ES-I3 (cell line): ENCODE data around the gene BCAR3.

Experiments used
- H3K36me3 ChIP-seq: 2 replicates; pipeline ENCODE4 v1.6.1; 2013; ENCODE audit warnings: mild to moderate bottlenecking, low read length, control low read depth, moderate library complexity; ENCODE audit not compliant: insufficient read depth
- H3K4me1 ChIP-seq: 2 replicates; pipeline ENCODE4 v1.6.1; 2013; ENCODE audit warnings: mild to moderate bottlenecking, control low read depth, low read length; ENCODE audit not compliant: insufficient read depth
- H3K9ac ChIP-seq: 2 replicates; pipeline ENCODE4 v1.6.1; 2013; ENCODE audit warnings: low read depth, mild to moderate bottlenecking, low read length, moderate library complexity
- H3K9me3 ChIP-seq: 2 replicates; pipeline ENCODE4 v1.6.1; 2013; ENCODE audit warnings: mild to moderate bottlenecking, low read length, moderate library complexity; ENCODE audit not compliant: control insufficient read depth, insufficient read depth

Gene BCAR3

DNA sequence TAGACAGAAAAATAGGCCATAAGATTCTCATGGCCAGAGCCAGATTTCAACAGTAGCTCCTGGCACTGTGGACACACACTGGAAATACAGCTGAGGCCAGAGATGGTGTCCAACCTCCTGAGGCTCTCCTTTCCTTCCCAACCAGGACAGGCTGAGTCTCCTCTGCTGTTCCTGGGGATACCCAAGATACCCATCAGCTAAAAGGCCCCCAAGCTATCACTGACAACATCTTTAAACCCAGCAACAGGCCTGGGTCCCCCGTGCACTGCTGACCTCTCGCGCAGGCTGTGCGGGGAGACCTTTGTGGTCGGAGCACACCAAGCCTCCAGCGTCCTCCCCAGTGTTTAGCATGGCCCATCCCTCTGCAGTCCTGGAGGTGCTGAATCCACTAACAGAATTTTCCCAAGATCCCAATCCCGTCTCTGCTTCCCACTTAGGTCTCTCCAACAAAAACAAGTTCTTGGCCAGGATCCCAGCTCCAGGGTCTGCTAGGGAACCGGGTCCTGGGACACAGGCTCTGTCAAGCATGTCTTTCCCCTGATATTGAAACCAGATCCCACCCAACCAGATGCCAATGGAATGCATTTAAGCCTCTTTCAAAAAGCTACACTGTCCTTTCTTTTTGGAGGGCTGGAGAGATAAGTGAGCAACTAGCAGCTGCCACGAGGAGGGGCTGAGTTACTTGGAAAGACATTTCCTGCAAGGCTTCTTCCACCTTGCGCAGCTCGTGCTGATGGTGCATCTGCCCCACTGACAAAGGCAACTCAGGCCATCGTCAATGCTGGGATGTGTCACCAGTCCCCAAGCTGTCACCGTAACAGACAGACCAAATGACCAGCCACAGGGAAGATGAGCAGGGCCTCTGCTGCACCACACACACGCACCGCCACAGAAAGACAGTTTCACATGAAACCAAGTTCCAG lies 73.2 kb downstream of the BCAR3 start:
- H3K9ac ChIP-seq, result no peak overlapping the region
- no peaks in the 10 kb centered on the region for H3K9me3 ChIP-seq
- H3K36me3 ChIP-seq, result no peaks in the 10 kb centered on the region; the same call in 1 of the 2 replicates
- peaks cover 8% of the 10 kb centered on the region for H3K4me1 ChIP-seq

DNA sequence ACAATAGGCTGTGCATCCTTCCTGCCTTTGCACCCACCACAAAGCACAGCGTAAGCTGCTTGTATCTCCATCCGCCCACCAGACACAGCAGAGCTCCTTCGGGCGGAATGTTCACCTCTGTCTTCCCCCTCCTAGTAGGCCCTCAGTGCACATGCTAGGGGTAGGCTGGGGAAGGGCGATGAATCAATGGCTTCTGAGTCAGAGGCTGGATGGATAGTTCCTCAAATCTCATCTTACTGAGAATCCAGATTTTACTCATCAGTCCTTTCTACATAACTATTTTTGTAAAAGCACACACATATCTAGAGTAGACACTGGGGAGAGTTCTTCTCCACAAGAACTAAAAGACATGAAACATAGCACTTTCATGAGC lies 73.8 kb downstream of the BCAR3 start:
- Histone ChIP-seq H3K36me3 (no peaks in the 10 kb centered on the region; the same call in 1 of the 2 replicates), H3K9ac (no peak overlapping the region), H3K9me3 (no peaks in the 10 kb centered on the region), H3K4me1 (peaks cover 3% of the 10 kb centered on the region; the same call in 1 of the 2 replicates)

DNA sequence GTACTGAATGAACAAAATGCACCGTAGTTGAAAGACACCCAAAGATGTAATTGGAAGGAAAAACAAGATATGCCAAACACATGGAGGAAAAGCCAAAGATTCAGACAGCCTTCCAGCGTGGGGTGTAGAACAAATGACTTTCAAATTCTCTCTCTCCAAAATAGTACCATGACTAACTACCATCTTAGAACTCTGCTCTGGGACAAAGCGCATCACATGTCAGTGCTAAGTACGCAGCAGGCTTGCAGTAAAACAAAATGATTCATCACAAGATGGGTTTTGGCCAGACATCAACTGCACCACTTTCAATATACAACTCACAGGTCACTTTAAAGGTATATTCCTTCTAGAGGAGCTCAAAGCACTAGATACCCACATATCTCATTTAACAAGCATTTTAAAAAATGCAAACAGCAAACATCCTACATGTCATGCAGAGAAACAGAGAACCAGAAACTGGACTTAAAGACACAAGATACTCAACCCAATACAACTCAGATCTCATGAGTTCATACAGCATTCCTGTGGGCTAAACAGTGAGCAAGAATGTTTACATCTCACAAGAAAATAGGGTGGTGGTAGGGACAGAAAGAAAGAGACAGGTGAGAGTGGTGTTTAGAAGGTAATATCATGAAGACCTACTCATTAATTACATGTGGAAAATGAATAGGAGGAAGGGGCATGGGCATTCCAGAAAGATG lies 75.7 kb downstream of the BCAR3 start:
- no peak overlapping the region for H3K9ac ChIP-seq
- peaks cover 3% of the 10 kb centered on the region; the same call in 1 of the 2 replicates for H3K4me1 ChIP-seq
- H3K36me3 ChIP-seq, result no peaks in the 10 kb centered on the region; the same call in 1 of the 2 replicates
- H3K9me3 ChIP-seq, result no peaks in the 10 kb centered on the region

GRCh38 chr1:93605026-93605568 lies 76.5 kb downstream of the BCAR3 start:
- peaks cover 3% of the 10 kb centered on the region; the same call in 1 of the 2 replicates for H3K4me1 ChIP-seq
- no peaks in the 10 kb centered on the region; the same call in 1 of the 2 replicates for H3K36me3 ChIP-seq
- H3K9me3 ChIP-seq, result no peaks in the 10 kb centered on the region
- no peak overlapping the region for H3K9ac ChIP-seq

- Histone ChIP-seq H3K9ac (no peak overlapping the region), H3K36me3 (no peaks in the 10 kb centered on the region; the same call in 1 of the 2 replicates), H3K9me3 (no peaks in the 10 kb centered on the region), H3K4me1 (0 out of 2 replicates have a peak, but pooled peaks cover 3% of the 10 kb centered on the region)
Measured at GRCh38 chr1:93604411-93604810, 77.2 kb downstream of the BCAR3 start.

DNA sequence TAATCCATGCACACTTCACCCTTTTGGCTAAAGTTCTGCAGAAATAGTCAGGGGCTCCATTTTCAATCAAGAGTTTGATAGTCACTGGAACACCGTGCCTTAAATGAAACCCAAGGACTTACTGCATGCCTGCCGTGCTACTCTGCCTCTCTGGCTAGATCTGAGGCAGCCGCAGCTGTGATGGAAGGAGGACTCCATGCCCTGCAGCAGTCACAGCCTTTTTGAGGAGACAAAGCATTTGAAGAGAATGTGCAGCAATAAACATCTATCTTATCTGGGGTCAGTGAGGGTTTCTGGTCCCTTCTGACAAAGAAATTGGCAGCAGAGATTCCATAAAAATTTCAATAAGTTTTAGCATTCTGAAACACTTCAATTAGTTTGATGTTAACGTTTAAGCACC lies 78.0 kb downstream of the BCAR3 start:
- Histone ChIP-seq H3K4me1 (no peaks in the 10 kb centered on the region), H3K9ac (no peak overlapping the region), H3K9me3 (no peaks in the 10 kb centered on the region), H3K36me3 (no peaks in the 10 kb centered on the region; the same call in 1 of the 2 replicates)

GRCh38 chr1:93603106-93603505 lies 78.5 kb downstream of the BCAR3 start:
- Histone ChIP-seq H3K9me3 (no peaks in the 10 kb centered on the region), H3K9ac (no peak overlapping the region), H3K36me3 (no peaks in the 10 kb centered on the region; the same call in 1 of the 2 replicates), H3K4me1 (no peaks in the 10 kb centered on the region; the same call in 1 of the 2 replicates)

- no peak overlapping the region for H3K9ac ChIP-seq
- H3K36me3 ChIP-seq, result no peaks in the 10 kb centered on the region; the same call in 1 of the 2 replicates
- H3K9me3 ChIP-seq, result no peaks in the 10 kb centered on the region
- no peaks in the 10 kb centered on the region; the same call in 1 of the 2 replicates for H3K4me1 ChIP-seq
Measured at GRCh38 chr1:93602101-93602500, 79.5 kb downstream of the BCAR3 start.

DNA sequence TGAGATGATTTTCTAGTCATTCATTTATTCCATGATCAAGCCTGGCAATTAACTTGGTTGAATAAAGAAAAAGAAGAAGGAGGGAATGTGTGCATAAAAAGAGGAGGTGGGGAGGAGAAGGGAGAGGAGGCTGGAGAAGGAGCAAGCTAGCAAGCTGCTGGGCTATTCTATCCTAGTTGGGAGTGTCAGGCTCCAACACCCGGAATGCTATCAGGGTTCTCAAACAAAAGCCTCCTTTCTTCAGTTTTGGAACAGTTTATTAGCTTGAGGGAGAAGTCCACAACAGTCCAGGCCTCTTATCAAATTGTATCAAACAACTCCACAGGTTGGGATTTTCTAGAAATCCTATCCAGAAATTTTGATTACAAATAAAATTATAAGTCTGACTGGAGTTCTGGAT lies 80.0 kb downstream of the BCAR3 start:
- Histone ChIP-seq H3K4me1 (peaks cover 2% of the 10 kb centered on the region; the same call in 1 of the 2 replicates), H3K9me3 (no peaks in the 10 kb centered on the region), H3K36me3 (no peaks in the 10 kb centered on the region; the same call in 1 of the 2 replicates), H3K9ac (no peak overlapping the region)

DNA sequence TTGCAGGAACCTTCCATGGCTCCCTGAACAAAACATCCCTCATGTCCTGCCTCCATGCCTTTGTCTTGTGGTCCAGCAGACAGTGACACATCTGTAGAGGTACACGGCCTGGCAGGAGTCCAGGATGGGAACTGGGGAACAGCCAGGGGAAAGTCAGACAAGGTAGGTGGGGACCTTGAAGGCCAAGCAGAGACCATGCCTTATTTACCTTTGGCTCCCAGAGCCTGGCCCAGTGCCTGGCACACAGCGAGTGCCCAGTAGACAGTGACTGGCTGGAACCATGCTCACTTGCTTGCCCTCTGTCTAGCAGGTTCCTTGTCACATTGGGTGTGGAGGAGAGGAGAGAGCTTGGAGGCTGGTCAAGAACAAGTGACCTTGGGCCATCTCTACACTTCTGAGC lies 81.0 kb downstream of the BCAR3 start:
- Histone ChIP-seq H3K9ac (no peak overlapping the region), H3K4me1 (peaks cover 11% of the 10 kb centered on the region), H3K9me3 (no peaks in the 10 kb centered on the region), H3K36me3 (no peaks in the 10 kb centered on the region; the same call in 1 of the 2 replicates)

- H3K9ac ChIP-seq, result no peak overlapping the region
- H3K9me3 ChIP-seq, result no peaks in the 10 kb centered on the region
- H3K36me3 ChIP-seq, result no peaks in the 10 kb centered on the region; the same call in 1 of the 2 replicates
- H3K4me1 ChIP-seq, result peaks cover 20% of the 10 kb centered on the region
Measured at GRCh38 chr1:93599479-93599878, 82.2 kb downstream of the BCAR3 start.

- Histone ChIP-seq H3K9me3 (no peaks in the 10 kb centered on the region), H3K4me1 (peaks cover 26% of the 10 kb centered on the region), H3K9ac (no peak overlapping the region), H3K36me3 (no peaks in the 10 kb centered on the region; the same call in 1 of the 2 replicates)
Measured at GRCh38 chr1:93598861-93599439, 82.7 kb downstream of the BCAR3 start.

GRCh38 chr1:93598396-93598795 lies 83.2 kb downstream of the BCAR3 start:
- no peaks in the 10 kb centered on the region; the same call in 1 of the 2 replicates for H3K36me3 ChIP-seq
- H3K4me1 ChIP-seq, result peaks cover 30% of the 10 kb centered on the region
- H3K9ac ChIP-seq, result no peak overlapping the region
- H3K9me3 ChIP-seq, result no peaks in the 10 kb centered on the region

DNA sequence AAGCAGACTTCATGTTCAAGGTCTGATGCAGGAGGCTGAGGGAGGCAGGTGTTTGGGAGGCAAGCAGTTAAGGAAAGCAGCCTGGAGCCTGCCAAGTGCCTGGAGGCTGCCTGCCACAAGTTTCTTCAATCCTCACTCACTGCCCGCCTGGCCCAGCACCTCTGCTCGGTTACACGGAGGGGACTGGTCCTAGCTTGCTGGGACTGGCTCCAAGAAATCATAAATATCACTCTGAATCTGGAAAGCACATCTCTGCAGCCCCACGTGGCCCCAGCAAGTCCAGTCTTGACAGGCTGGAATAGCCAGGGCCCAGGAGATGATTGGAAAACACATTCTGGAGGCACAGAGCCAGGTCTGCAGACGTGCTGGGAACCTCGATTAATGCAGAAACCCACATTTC lies 83.9 kb downstream of the BCAR3 start:
- no peaks in the 10 kb centered on the region for H3K9me3 ChIP-seq
- H3K9ac ChIP-seq, result no peak overlapping the region
- no peaks in the 10 kb centered on the region; the same call in 1 of the 2 replicates for H3K36me3 ChIP-seq
- H3K4me1 ChIP-seq, result peaks cover 30% of the 10 kb centered on the region
